ENCODE results near the gene VPS52. TPM values are rescaled to one million over a fixed set of nuclear protein-coding genes. Genes with fewer than 3 reads are reported as not detected.
"Not testable (repeated sequence)": the region's sequence is repeated elsewhere in the genome, so short reads cannot be mapped to it uniquely, and the experiment has no call there.

VPS52 gene
- total RNA-seq, 1 donor from 2014 or later, result 38.8 TPM

DNA sequence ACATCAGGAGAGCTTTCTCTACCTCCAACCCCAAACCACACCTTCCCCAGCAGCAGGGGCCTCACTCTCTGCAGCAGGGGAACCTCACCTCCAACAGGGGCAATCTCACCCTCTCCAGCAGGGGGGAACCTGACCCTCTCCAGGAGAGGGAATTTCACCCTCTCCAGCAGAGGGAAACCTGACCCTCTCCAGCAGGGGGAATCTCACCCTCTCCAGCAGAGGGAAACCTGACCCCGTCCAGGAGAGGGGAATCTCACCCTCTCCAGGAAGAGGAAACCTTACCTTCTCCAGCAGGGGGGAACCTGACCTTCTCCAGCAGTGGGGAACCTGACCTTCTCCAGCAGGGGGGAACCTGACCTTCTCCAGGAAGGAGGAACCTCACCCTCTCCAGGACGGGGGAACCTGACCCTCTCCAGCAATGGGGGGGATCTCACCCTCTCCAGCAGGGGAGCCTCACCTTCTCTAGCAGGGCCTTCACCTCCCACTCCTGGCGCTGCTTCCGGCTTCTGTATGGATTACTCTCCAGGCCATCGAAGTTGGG is 8.4 kb upstream of the VPS52 start:
- peak; percentile 17 for ATAC-seq

DNA sequence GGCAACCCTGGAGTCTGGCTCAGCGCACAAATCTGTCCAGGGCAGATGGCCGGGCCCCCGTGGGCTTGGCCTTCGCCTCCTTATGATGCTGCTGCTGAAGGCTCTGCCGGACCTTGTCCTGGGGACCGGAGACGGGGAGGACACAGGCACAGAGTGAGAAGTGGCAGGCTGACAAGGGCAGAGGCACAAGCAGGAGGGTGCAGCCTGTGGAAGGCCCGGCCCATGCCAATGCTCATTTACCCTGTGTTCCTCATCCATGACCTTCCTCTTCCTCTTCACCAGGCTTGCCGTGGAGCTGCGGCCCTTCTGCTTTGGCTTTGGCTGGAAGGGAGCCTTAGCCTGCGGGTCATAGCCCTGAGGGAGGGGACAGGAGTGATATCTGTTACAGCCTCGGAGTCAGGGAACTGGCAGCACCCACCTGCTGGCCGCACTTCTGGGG is 7.6 kb upstream of the VPS52 start:
- no peak for ATAC-seq

DNA sequence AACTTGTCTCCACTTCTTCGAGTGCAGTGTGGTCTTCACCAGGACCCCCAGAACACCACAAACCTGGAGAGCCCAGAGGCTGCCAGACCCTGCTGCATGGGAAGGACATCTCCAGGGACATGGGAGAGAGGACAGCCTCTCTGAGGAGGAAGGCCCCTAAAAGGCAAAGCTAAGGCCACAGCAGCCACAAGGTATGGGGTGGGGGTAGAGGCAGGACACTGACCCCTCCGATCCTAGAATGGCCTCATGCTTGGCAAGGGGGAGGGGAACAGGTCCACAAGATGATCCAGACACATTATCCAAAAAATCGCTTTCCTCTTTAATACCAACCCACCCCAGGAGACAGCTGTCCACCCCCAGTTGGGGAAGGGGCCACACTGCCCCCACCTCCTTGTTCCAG is 7.1 kb upstream of the VPS52 start:
- no peak for ATAC-seq

DNA sequence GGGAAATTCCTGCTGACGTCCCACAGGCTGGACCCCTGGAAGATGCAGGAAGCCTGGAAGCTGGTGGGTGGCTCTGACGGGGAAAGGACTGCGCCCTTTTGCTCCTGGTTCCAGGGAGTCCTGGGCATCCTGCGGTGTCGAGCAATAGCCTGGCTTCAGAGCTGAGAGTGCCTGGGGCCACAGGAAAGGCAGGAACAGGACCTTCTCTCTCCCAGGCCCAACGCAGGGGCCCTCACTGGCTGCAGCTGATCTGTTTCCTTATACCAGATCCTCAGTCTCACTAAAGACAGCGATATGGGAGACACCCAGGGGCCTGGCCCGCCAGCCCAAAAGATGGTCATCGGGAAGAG is 6.7 kb upstream of the VPS52 start:
- ATAC-seq, result no peak

DNA sequence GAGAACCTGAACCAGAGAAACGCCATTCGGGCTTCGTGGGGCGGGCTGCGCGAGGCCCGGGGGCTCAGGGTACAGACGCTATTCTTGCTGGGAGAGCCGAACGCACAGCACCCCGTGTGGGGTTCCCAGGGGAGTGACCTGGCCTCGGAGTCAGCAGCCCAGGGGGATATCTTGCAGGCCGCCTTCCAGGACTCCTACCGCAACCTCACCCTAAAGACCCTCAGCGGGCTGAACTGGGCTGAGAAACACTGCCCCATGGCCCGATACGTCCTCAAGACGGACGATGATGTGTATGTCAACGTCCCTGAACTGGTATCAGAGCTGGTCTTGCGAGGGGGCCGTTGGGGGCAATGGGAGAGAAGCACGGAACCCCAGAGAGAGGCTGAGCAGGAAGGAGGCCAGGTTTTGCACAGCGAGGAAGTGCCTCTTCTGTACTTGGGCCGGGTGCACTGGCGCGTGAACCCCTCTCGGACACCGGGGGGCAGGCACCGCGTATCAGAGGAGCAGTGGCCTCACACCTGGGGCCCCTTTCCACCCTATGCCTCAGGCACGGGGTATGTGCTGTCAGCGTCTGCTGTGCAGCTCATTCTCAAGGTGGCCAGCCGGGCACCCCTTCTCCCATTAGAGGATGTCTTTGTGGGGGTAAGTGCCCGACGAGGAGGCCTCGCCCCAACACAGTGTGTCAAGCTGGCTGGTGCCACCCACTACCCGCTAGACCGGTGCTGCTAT is 6.2 kb upstream of the VPS52 start:
- peak; percentile 3 for ATAC-seq

DNA sequence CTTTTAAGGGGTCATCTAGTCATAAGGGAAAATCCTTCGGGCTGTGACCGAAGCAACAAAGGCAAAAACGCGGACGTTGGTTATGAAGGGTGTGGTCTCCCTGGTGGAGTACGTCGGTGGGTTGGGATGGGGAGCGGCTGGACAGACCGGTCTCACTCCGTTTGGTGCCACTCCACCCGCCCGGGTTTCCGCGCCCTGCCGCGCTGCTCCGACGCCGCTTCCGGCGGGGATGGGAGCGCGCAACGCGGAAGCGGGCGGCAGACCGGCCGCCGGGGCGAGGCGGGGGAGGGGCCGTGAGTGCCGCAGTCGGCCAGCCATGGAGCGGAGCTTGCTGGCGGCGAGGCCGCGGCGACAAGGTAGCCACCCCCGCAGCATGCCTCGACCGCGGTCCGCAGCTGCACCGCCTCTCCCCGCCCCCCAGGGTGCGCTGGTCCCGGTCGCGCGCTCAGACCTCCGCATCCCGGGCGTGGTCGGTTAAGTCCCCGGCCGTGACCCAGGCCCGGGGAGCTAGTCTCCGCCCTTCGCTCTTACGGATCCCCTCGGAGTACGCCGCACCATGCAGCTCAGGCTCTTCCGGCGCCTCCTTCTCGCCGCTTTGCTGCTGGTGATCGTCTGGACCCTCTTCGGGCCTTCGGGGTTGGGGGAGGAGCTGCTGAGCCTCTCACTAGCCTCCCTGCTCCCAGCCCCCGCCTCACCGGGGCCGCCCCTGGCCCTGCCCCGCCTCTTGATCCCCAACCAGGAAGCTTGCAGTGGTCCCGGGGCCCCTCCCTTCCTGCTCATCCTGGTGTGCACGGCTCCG is 5.4 kb upstream of the VPS52 start, which contains the start of gene B3GALT4:
Gene B3GALT4, plus strand, starts transcription at position 260 of the 799 bp plus-strand sequence. Its CDS starts 297 bp downstream, at position 557.
- ATAC-seq, result peak; percentile 85

DNA sequence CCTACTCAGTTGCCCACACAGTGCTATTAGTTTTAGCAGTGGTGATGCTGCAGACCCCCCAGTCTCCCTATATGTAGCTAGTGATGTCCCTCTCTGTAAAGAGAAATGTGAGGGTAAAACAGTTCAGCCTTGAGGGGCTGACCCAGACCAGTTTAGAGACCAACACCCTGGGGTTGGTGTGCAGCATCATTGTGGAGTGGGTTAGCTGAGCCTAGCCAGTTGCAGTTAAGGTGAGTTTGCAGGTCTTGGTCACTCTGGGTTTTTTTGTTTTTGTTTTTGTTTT is 4.8 kb upstream of the VPS52 start:
- ATAC-seq, result no peak

DNA sequence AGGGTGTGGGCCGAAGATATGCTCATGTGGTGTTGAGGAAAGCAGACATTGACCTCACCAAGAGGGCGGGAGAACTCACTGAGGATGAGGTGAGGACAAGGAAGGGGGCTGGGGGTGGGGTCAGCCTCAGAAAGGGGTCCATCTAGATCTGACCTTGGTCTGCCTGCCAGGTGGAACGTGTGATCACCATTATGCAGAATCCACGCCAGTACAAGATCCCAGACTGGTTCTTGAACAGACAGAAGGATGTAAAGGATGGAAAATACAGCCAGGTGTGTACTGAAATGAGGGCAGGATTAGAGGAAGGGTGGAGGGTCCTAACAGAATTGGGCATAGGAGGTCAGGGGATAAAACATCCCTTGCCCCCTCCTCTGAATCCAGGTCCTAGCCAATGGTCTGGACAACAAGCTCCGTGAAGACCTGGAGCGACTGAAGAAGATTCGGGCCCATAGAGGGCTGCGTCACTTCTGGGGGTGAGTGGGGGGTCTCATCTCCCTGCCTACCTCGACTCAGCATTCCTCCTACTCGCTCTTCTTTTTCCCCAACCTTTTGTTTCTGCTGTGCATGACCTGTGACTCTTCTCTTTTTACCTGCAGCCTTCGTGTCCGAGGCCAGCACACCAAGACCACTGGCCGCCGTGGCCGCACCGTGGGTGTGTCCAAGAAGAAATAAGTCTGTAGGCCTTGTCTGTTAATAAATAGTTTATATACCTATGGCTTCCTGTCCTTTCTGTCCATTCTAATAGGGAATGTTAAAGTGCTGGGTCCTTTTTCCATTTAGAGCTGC is 4.3 kb upstream of the VPS52 start:
- not testable (repeated sequence) for ATAC-seq

DNA sequence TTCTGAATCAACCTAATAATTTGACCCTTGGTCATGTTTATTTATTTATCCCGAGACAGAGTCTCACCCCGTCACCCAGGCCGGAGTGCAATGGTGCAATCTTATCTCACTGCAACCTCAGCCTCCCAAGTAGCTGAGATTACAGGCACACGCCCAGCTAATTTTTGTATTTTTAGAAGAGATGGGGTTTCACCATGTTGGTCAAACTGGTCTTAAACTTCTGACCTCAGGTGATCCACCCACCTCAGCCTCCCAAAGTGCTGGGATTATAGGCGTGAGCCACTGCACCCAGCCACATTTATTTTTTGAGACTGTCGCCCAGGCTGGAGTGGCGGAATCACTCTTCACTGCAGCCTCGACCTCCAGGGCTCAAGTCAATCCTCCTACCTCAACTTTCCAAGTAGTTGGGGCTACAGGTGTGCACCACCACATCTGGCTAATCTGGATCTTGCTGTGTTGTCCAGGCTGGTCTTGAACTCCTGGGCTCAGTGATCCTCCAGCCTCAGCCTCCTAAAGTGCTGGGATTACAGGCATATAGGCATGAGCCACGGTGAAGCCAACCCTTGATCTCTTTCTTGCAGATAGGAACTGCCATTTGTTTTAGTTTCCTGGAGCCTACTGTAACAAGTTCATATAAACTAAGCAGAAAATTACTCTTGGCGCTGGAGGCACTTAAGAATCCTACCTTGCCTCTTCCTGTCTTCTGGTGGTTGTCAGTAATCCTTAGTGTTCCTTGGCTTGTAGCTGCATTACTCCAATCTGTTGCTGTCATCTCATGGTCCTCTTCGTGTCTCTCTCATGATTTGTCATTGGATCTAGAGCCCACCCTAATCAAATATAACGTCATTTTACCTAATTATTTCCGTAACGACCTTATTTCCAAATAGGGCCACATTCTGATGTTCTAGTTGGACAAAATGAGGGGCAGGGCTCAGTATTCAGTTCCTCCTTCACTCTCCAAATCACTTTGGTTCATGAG is 2.5 kb upstream of the VPS52 start:
- ATAC-seq, result no peak

DNA sequence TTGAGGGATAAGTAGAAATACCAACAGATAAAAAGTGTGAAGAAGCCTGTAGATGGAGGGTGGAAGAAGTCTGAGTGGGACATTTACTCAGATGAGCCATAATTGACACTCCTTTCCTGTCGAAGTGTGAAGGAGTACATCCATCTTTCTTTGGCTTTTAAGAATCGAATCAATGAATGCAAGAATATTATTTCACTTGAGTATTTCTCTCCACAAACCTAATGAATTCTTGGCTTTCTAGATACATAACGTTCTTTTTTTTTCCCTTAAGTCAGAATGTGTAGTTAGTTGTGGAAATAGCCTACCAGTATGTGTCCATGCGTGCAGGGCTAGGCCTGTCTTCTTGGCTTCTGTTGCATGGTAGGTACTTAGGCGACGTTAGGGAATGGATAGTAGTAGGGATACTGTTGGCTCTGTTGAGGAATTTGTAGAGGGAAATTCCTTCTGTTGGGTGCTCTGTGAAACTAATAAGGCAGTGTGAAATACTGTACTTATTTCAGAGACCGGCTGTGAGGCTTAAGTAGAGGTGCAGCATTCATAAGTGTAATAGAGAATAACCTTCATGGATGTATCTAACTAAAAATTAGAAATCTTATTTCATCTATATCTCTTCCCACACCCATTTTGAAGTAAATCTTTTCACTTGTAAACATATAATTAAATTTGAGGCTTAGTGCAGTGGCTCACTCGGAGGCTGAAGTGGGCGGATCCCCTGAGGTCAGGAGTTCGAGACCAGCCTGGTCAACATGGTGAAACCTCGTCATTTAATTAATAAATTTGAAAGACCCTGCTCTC is 1.6 kb upstream of the VPS52 start:
- no peak for ATAC-seq

DNA sequence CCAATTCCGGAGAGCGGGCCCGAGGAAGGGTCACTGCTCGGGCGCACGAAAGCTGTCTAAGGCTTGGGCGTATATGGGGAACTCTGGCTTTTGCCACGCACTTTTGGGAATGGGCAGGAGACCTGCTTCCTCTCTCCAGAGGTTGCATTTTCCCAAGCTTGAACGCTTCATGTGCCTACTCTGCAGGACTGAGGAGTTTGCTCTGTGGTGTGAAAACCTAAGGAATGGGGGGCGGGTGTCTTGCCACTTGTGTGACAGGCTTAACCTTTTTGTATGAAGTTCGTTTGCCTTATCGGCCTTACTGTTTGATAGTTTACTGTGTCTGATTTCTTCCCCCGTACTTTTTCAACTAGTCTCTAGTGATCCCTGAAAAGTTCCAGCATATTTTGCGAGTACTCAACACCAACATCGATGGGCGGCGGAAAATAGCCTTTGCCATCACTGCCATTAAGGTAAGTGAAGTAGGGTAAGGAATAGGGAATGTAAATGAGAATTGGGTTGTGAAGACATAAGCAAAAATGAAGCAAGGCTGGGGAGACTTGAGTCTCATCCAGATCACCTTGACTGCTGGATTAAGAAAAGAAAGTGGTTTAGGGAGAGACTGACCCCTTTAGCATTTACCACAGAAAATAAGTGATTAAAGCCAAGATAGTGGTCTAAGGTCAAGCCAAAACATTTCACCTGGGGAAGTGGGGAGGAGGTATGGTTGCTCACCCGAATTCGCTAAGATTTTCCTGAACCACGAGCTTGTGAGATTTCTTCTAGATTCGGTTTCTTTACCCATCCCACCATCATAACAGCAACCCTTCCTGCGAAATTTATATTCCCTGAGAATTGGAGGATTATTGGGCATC is 826 bp upstream of the VPS52 start:
- peak; percentile 1 for ATAC-seq

DNA sequence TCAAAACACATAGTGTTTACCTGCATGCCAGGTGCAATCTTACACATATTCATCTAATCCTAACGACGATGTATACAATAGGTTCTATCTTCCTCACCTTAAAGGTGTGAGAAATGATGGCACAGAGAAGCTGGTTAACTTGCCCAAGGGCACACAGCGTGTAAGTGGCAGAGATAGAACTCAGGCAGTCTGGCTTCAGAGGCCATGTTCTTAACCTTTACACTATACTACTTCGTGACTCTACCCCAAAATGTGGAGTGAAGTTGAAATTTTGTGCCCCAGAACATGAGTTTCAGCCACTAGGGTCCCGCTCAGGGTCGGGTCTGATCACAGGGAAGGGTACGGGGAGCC is 584 bp downstream of the VPS52 start:
- peak; percentile 22 for ATAC-seq

DNA sequence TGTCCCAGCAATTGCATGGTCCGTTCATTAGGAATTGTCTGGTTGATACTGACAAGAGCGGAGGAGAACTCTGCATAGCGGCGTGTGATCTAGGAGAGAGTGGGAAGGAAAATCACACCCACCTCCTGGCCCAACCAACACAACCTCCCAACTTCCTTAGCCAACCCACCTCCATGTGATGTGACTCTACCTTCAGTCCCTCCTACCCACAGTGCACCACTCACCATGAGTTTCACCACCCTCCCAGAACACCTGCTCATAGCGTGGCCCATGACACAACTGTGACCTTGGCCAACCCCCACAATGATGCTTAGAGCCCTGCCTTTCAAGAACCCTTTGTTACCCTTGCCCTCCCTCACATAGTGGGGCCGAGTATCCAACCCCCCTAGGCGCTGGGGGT is 7.7 kb downstream of the VPS52 start:
- no peak for ATAC-seq

DNA sequence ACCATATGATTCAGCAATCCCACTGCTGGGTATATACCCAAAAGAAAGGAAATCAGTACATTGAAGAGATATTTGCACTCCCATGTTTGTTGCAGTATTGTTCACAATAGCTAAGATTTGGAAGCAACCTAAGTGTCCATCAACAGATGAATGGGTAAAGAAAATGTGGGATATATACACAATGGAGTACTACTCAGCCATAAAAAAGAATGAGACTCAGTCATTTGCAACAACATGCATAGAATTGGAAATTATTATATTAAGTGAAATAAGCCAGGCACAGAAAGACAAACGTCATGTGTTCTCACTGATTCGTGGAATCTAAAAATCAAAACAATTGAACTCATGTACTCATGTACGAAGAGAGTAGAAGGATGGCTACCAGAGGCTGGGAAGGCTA is 9.2 kb downstream of the VPS52 start:
- not testable (repeated sequence) for ATAC-seq

DNA sequence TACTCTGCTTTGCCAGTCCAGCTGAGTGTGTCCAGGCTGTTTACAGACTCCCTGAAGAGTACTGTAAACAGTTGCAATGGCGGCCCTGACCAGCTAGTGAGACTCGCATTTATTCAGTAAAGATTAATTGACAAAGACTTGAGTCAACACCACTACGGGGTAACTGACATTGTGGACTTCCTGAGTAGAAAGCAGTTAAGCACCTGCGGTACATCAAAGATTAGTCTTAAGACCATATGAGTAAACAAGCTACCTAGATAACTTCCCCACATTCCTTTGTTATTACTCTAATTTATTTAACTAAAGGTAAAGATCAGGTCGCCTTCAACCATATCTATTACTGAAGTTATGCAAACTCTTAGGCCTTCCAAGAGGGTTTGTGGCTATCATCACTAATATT is 12.6 kb downstream of the VPS52 start:
- no peak for ATAC-seq

DNA sequence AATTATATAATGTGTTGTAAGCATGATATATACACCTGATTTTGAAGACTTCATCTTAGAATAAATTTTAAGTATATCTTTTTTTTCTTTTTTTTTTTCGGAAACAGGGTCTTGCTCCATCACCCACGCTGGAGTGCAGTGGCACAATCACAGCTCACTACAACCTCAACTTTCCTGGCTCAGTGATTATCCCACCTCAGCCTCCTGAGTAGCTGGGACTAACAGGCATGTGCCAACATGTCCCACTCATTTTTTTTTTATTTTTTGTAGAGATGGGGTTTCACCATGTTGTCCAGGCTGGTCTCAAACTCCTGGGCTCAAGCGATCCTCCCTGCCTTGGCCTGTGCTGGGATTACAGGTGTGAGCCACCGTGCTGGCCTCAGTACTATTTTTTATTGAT is 17.1 kb downstream of the VPS52 start:
- ATAC-seq, result no peak

DNA sequence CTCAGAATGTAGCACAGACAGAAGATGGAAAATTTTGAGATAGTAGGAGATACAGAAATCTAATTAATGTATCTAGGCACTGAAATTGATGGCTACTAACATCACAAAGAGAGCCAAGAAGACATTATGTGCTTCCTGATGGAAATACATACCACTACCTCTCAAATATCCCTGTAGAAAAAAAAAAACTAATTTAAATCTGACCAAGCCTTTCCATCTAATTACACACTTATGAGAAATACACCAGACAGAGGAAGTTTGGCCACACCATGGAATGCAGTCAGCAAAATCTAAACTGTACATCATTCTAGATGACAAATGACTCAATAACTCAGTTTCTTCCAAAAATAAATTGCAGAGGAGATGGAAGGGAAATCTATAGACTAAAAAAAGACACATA is 18.9 kb downstream of the VPS52 start:
- no peak for ATAC-seq

DNA sequence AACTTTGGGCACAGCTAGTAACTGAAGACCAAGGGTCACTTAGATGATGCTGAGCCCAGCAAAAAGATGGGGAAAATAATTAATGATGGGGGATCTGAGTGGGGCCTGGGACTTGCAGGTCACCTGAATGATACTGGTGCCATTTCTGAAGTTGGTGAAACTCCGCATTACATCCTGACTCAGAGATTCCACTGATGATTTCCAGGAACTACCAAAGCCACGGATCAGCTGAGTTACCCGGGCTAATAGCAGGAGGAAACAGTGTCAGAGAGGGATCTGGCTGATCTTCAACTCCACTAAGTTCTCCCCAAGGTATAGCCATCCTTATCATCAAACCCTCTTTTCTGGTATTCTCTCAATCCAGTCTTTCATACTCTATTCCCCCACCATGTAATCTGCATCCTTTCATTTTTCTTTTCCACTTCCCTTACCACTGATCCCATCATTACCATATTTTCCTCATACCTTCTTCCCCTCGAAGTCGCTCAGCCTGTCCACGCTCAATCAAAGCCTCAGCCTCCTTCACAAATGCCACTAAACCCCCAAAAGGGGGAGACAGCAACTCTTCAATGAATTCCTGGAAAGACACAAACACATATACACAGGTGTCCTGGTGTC is 20.2 kb downstream of the VPS52 start:
- ATAC-seq, result no peak

DNA sequence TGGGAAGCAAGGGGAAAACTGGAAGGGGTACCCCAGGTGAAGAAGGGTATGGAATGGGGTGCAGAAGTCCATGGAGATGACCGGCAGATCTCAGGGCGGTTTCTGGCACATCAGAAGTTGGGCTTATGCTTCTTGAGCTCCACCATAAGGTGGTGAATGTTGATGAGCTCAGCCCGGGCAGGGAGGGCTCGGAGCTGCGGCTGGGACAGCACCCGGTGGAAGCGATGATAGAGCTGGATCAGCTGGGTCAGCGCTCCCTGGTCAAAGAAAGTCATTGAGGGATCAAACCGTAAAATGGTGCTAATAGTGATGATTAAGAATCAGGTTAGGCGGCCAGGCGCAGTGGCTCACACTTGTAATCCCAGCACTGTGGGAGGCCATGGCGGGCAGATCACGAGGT is 20.9 kb downstream of the VPS52 start:
- ATAC-seq, result no peak

Measured in esophagus mucosa (tissue), 1 donor.